HUDEP-2 (cell line): ENCODE results near the gene GLP2R.

Source experiments
- DNase-seq, 76 experiments: peaks; one replicate each; lab custom pipeline; 2025; ENCODE audit not compliant: unreplicated experiment in 76 of 76; lab: John Stamatoyannopoulos, UW

Gene GLP2R

DNA sequence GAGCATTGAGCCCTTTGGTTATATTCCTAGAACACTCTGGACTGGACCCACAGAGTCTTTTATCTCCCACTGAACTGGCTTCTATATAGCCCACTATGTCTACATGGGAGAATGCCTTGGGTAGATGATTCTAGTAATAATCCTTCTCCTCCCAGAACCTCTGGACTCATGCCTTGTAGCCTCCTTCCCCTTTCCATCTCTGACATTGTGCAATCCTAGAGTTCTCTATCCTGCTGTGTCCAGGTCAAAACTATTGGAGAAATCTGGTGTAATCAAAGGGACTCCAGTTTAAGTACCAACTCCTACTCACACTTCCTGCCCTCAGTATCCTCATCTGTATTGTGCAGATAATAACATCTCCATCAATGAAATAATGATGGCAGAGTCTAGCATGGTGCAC is 70.2 kb downstream of the GLP2R start:
- no peak for DNase-seq

DNA sequence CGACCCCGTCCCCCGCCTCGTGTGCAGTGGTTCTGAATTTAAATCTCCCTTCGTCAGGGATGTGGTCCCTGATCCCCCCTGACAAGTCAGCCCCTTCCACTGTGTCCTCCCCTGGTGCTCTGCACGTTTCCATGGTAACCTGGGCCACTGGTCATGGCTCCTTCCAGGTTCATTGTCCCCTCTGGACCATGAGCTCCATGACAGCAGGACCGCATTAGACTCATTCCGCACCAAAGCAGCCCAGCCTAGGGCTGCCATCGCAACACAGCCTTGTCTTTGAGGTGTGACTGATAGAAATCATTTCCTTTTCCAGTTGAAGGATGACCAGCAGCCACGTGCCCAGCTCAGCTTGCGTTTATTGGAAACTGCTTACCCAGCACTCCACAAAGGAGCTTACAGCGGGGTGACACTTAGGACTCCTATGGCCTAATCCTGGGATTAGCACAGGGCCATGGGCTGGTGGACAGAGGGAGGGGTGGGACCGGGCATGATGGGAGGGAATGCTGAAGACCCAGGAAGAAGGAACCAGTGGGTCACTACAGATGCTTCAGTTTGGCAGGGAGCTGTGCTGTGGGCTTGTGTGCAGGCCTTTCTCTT is 71.7 kb downstream of the GLP2R start:
- DNase-seq, result no peak

DNA sequence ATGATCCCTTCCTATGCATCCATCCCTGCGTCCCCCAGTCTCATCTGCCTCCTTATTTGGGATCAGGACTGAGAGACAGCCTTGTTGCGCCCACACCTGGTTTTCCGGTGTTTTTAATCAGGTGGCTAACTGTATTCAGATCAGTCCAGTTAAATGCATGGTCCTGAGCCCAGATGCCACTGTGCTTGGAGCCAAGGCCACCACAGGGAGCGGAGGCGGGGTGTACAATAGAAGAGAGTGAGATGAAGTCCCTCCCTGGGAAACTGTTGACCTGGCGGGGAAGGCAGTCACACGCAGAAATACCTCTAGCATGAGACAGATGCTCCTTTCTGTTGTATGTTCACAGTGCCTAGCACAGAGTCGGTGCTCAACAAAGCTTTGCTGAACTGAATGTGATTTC is 73.1 kb downstream of the GLP2R start:
- DNase-seq, result no peak

DNA sequence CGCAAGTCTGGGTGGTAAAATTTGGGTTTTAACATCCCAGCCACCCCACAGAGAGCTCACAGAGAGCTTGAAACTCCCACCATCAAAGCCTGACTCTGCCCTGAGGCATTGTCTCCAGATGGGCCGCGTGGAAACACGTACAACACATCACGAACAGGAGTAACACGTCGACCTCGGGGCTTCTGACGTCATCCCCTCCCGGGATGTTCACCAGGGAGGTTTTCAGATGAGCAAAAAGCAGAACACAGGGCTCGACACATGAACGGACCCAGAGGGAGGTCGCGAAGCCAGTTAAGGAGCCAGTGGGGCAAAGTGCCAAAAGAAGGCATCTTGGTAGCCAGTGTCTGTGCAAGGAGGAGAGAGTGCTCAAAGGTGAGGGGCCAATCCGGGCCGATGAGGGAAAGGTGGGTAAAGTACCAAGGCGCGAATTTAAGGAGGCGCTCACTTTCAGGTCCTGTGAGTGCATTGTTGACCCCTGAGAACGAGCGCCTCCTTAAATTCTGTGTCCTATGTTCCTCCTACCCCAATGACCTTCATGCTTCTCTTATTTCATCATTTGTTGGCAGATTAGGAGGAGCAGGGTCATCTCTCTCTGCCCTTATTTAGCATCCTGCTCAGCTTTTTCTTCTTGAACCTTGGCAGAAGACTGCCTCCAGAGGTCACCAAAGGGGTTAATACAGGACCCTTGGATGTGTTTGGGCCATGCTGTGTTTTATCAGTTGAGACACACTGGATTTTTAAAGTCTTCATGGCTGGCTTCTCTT is 73.7 kb downstream of the GLP2R start:
- DNase-seq, result no peak

DNA sequence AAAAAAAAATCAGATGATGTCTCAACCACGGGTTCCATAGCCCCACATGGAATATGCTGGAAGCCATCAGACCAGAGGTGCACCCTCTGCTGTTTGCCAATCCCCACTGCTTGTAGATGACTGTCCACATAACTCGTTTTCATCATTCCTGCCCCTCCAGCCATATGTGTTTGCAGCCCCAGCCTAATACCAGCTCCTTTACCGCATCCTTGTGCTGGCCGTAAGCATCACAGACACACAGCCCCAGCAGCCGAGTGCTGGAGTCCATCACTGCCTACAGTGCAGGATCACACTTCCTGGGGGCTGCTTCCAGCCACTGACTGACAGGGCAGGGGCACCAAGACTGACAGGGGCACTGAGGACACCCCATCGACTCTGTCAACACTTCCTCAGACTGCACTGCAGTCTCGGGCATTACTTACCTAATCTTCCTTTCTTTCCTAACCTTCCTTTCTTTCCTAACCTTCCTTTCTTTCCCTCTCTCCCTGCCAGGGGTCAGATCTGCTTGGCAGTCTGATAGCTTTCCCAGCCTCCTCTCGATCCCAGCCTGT is 74.4 kb downstream of the GLP2R start:
- DNase-seq, result no peak

DNA sequence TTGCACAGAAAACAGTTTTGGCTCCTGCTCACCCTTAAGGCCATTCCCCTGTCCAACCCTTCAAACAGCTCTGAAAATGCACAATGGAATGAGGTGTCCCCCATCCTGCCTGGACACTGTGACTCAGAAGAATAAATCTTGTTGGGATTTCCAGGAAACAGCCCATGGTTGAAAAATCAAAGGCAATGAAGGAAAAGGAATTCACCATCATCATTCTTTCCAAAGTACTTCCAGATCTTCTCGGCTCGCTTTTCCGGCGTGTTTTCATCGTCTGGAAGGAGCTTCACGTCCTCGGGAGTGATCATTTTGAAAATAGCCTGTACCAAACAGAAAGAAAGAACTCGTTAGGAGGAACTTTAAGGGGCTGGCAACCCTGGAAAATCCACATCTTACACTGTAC is 75.1 kb downstream of the GLP2R start:
- DNase-seq, result no peak

DNA sequence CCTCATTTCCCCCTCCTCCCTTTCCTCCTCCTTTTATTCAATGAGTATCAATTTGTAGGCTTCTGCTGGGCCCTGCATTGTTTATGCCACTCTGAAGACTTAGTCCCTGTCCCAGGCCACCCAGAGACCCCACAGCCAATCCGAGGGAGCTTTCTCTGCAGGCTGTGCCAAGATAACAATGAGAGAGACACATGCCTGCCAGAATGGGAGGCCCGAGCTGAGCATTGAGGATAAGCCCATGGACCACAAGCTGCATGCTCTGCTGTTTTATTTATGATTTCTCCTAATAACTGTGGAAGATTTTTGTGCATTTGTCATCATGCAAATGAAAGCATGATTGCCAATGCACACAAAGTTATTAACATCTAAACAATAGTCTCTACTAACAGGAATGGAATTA is 76.4 kb downstream of the GLP2R start:
- no peak for DNase-seq

DNA sequence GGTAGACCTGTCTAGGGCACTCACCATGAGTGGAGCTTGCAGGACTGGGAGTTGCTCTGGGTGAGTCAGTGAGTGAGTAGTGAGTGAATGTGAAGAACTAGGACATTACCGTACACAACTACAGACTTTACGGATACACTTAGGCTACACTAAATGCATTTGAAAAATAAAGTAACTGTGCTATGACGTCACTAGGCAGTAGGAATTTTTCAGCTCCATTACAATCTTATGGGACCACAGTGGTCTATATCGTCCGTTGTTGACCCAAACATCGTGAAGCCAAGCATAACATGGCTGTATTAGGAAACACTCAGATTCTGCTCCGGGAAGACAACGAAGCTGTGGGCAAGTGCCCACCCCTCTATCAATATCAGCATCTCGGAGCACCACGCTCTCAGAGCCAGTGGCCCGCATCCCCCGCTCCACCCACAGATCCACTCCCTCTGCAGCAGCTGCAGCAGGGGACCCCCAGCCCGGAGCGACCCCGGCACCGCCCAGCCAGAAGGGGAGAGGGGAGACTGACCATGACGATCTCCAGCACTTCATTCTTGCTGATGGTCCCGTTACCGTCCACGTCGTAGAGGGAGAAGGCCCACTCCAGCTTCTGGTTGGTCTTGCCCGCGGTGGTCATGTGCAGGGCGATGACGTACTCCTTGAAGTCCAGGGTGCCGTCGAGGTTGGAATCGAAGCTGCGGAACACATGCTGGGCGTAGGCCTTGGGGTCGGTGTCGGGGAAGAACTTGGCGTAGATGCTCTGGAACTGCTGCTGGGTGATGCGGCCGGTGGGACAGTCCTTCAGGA is 78.8 kb downstream of the GLP2R start:
- no peak for DNase-seq

DNA sequence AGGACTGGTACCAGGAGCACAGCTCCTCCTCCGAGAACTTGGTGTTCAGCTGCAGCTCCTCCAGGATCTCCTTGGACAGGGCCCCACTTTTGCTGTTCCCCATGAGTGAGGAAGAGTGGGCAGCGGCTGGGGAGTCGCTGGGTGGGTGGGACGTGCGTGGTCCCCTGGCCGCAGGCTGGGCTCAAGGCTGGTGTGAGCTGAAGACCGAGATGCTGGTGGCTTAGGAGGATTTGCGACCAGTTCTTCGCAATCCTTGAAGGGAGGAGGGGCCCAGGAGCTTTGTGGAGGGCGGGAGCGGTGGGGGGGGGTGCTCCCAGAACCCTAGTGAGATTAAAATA is 79.3 kb downstream of the GLP2R start, which contains the start of gene RCVRN:
Gene RCVRN, minus strand, starts transcription at position 194 of the 338 bp plus-strand sequence. Its CDS starts 91 bp downstream, at position 103.
- no peak for DNase-seq

DNA sequence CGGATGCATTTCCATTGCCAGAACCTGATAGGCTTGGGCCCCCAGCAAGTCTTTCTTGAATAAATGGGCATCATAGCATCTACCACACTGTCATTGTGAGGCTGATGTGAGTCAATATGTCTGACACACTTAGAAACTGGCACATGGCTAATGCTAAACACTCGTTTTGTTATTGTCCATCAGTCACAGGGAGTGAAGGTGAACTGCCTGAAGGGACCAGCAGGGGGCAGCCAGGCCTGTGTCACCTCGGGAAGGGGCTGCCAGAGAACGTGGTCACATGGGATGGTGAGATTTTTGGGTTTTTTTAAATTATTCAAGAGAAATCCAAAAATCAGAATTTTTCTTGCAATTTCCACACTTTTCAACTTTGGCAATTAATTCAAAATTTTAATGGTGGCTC is 80.2 kb downstream of the GLP2R start:
- DNase-seq, result peak in 15 of 76 experiments; percentile 0 to 35 (median 13)

DNA sequence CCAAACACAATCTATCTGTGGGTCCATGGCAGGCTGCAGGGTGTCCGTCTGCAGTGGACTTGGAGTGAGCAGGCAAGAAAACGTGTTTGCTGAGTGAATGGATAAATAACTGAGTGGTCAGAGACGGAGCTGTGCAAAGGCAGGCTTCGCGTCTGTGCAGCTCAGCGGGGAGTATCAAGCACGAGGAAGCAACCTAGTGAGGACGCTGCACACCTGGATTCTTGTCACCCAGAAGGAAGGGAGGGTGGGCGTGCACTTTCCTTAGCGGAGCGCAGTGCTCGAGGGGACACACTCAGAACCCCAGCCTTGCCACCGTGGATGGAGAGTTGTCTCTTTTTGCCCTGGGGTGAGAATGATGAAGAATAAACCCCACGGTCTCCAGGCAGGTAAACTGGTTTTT is 80.9 kb downstream of the GLP2R start:
- no peak for DNase-seq

DNA sequence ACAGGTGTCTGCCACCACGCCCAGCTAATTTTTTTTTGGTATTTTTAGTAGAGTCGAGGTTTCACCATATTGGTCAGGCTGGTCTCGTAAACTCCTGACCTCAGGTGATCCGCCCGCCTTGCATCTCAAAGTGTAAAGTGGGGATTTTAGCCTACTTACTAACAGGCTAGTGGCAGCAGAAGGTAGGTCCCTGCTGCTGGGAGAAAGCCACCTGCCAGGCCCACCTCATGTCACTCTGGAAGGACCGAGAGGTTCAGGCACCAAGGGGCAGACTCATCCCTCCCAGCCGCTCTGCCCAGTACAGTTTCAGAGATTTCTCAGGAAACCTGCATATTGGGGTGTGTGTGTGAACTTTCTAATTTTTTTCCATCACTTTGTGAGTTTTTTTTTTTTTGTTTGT is 81.4 kb downstream of the GLP2R start:
- DNase-seq, result no peak

DNA sequence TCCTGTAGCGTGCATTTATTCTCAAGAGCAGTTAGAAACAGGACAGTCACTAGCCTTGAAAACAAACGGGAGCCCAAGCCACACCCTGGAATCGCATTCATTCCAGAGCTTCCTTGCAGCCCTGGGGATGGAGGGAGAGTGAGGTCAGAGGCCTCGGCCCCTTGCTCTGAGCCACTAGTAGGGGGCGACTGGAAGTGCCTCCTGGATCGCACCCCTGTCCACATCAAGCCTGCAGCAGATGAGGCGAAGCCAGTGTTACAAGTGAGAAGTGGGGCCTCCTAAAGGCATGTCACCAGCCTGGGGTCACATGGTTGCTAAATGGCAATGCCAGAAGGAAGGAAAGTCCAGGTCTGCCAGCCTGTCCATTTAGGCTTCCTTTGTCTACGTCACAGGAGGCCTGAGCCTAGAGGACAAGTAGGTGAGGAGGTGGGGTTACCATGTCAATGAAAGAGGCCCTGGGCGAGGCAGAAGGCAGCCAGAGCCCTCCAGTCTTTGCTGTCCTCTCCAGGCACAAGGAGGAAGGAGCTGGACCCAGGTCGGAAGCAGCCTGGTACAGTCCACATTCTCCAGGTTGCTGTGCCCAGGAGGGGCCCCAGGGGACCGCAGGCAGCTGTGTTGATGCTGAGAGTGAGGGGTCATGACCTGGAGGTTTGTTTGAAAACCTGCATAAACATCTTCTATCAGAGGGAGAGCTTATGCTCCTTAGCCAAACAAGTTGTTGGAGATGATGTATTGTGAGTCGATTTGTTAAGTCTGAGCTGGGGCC is 82.3 kb downstream of the GLP2R start:
- no peak for DNase-seq

DNA sequence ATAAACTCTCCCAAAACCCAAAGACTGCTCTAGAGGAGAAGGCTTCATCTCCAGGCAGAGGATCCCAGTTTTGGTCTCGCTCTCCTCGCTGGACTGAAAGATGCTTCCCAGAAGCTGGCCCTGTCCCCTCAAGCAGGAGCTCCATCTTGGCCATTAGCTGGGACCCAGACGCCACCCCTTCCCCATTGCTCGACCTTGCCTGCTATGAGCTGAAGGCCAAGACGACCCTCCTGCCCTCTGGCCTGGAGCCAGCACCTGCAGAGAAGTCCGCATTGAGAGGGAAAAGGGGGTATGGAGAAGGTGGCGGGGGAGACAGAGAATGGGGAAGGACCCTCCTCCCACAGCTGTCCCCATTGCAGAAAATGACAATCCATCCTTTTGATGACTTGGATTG is 82.9 kb downstream of the GLP2R start:
- no peak for DNase-seq

DNA sequence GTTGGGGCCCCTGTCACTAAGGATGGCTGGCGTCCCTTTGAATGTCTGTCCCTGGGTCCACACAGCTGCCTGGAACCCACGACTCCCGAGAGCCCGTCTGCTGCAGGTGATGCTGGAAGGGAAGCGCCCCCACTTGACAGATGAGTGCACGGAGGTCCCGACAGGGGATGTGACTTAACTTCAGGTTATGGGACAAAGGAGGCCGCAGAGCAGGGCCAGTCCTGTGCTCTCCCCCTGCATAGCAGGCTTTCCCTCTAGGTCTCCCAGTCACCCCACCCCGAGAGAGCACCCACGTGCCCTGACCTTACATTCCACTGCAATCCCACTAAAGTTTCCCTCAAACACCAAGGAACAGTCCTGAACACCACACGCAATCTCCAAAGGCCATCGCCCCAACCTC is 85.4 kb downstream of the GLP2R start:
- DNase-seq, result no peak

DNA sequence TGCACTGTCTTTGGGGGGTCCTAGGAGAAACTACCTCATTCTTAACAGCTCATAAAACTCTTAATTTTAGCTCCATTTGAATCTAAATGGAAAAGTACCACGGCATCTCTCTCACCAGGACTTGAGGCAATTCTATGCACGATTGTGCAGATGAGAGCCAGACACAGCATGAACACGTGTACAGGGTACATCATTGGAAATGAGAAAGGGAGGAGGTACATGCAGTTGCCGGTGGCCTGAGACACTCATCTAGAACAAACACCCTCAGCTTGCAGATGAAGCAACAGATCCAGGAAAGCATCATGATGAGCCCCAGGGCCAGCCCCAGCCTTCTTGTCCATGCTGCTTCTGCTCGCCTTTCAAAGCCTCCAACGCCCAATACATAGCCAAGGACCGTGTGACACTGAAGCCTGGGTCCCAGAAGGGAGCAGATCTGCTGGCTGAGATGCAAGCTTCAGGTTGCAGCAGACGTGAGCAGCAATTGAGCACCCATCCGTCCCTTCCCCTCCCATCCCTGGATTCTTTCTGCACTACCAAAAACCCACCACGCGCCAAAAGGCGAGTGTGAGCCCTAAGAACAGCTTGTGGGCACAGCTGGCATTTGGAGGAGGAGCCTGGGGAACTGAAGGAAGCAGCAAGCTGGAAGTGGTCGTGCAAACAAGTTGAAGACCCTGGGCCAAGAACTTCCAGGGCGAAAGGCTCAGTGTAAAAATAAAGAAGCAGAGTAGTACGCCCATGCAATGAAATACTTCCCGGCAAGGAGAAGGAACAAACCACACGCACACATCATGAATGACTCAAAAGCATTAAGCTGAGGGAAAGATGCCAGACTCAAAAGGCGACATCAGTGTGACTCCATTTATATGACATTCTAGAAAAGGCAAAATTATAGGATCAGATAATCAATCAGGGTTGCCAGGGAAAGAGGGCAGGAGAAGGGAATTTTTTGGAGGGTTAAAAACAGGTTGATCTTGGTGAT is 86.7 kb downstream of the GLP2R start:
- DNase-seq, result no peak

DNA sequence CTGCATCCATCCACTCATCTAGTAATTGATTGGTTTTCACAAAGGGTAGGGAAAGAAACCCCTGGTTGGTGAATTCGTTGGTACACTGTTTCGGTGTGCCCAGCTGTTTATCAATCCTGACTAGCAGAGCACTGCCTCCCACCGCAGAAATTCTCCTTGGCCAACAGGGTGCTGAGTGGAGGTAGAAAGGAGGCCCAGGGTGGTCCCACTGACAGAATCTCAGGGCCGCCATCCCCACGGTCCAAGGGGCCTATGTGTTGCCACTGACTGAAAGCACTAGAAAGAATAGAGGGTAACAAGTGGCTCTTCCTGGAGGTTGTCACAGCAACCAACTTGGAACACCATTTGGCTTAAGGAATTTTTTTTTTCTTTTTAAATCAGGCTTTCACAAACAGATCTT is 87.8 kb downstream of the GLP2R start:
- no peak for DNase-seq

DNA sequence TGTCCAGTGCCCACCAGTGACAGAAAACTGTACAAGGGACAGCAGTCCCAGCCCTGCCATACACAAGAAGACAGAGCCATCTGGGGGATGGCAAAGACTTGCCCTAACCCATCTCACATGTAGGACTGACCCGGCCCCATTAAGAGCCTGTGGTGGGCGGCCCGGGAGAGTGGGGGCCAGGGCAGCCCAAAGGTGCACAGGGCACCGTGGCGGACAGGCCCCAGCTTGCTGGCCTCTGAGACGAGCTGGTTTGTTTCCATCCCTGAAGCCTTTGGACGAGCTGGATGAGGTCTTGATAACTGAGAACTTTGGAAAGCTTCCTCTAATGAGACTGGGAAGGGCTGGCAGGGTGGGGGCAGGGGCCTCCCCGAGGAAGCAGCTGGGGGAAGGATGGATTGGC is 90.4 kb downstream of the GLP2R start:
- no peak for DNase-seq

DNA sequence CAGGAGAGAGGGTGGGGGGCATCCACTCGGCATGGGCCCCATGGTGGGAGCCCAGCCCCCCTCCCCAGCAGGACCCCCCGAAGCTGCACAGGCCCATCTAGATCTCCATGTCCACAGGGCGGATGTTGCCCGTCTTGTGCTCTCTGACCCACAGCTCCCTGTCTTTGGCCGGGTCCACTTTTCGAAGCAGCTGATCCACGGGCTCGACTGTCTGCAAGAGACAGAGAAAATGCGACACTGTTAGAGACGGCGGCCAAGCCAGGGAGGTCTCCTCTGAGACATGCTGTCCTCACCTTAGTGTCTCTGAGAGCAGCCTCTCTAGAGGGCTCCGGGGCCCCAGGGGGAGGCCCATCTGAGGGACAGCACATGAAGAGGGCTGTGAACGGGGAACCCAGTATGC is 91.4 kb downstream of the GLP2R start:
- DNase-seq, result no peak

DNA sequence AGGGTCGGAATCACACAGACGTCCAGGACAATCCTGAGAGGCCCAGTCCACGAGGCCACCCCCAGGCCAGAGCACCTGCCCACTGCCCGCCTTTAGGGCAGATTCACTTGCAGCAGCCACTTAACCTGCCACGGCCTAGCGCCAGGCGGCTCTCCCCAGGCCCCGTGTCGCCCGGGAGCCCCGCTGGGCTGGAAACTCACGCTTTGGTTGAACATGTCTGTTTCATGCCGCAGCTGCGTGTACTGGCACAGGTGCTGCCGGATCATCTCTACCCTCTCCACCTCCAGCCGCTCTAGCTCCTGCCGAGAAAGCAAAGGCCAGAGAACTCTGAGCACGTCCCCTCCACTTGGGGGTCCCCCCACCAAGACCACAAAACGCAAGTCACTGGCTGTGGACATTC is 92.1 kb downstream of the GLP2R start:
- no peak for DNase-seq
